MM.1S (cell line): Measurements from ENCODE around the gene RAMACL.

Source experiments
- DNase-seq: peaks from one replicate; pipeline ENCODE4 v3.0.0-alpha.2; 2015
- H2AFZ ChIP-seq: fragments of 300-600 bp; sonication (generic); 2 replicates; pipeline ENCODE4 v1.6.0; 2016; ENCODE audit warnings: antibody characterized with exemption, low read length
- H3F3A ChIP-seq: fragments of 300-600 bp; sonication (generic); 2 replicates; pipeline ENCODE4 v1.6.1; 2016; ENCODE audit warnings: mild to moderate bottlenecking, antibody characterized with exemption, low read length, moderate library complexity, mixed read lengths; ENCODE audit not compliant: insufficient read depth
- H3K27ac ChIP-seq: fragments of 300-600 bp; sonication (generic); 2 replicates; pipeline ENCODE4 v1.5.1; 2016; ENCODE audit warnings: mild to moderate bottlenecking, low read length
- H3K27me3 ChIP-seq: fragments of 300-600 bp; sonication (generic); replicated peaks from 2 replicates; pipeline ENCODE4 v1.6.0; 2016; ENCODE audit warnings: low read length; ENCODE audit not compliant: insufficient read depth
- H3K36me3 ChIP-seq: fragments of 300-600 bp; sonication (generic); replicated peaks from 2 replicates; pipeline ENCODE4 v1.6.1; 2016; ENCODE audit warnings: mild to moderate bottlenecking, low read length, mixed read lengths; ENCODE audit not compliant: insufficient read depth
- H3K4me1 ChIP-seq: fragments of 300-600 bp; sonication (generic); 2 replicates; pipeline ENCODE4 v1.6.1; 2016; ENCODE audit warnings: low read length, mixed read lengths
- H3K4me2 ChIP-seq: fragments of 300-600 bp; sonication (generic); 2 replicates; pipeline ENCODE4 v1.6.0; 2016; ENCODE audit warnings: low read depth, low read length
- H3K4me3 ChIP-seq: fragments of 300-600 bp; sonication (generic); 2 replicates; pipeline ENCODE4 v1.5.1; 2016; ENCODE audit warnings: low read length, mixed read lengths
- H3K79me2 ChIP-seq: fragments of 300-600 bp; sonication (generic); 2 replicates; pipeline ENCODE4 v1.6.1; 2016; ENCODE audit warnings: mixed run types, low read length, mixed read lengths
- H3K9ac ChIP-seq: fragments of 300-600 bp; sonication (generic); 2 replicates; pipeline ENCODE4 v1.6.1; 2016; ENCODE audit warnings: low read length, mixed read lengths
- H3K9me2 ChIP-seq: fragments of 300-600 bp; sonication (generic); replicated peaks from 2 replicates; pipeline ENCODE4 v1.6.1; 2016; ENCODE audit warnings: mild to moderate bottlenecking, low read length, mixed read lengths; ENCODE audit not compliant: insufficient read depth
- H3K9me3 ChIP-seq: fragments of 300-600 bp; sonication (generic); replicated peaks from 2 replicates; pipeline ENCODE4 v1.6.1; 2016; ENCODE audit warnings: mild to moderate bottlenecking, low read length, mixed read lengths; ENCODE audit not compliant: insufficient read depth
- H4K20me1 ChIP-seq: fragments of 300-600 bp; sonication (generic); 2 replicates; pipeline ENCODE4 v1.6.1; 2016; ENCODE audit warnings: mild to moderate bottlenecking, low read length, moderate library complexity, mixed read lengths; ENCODE audit not compliant: insufficient read depth
- EZH2 ChIP-seq: fragments of 300-600 bp; sonication (generic); optimal IDR thresholded peaks from 2 replicates; pipeline ENCODE3; 2017; ENCODE audit warnings: low read depth, mild to moderate bottlenecking, antibody characterized with exemption, low read length, mixed read lengths
- EZH2phosphoT487 ChIP-seq: fragments of 300-600 bp; sonication (generic); IDR thresholded peaks from 2 replicates; pipeline ENCODE4 v1.6.1; 2018; ENCODE audit warnings: antibody characterized with exemption, low read length
- TF ChIP-seq, protein P1 (sequence below): fragments of 300-600 bp; sonication (generic); IDR thresholded peaks from 2 replicates; pipeline ENCODE4 v1.5.1; 2016; ENCODE audit warnings: antibody characterized with exemption, low read length, mixed read lengths

RAMACL gene

DNA sequence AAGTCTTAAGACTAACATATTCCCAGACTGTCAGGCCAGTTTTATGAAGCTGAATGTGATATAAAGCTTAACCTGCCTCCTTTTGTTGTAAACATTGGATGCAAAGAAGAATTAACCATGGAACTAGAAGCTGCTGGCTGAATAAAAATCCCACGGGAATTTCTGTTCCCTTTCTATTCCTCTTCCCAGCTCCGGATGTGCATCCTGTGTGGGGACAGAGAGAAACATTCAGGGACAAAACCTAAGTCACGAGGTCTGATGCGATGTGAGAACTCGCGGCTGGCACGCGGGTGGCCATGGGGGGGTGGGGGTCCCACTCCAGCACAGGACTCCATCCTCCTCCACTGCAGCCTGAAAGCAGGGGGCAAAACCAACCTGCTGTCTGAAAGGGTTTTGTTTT, 32.2 kb downstream of the RAMACL start:
- no peak overlapping the region for H3K9ac ChIP-seq
- no peaks in the 10 kb centered on the region for H3F3A ChIP-seq
- no peaks in the 10 kb centered on the region for H3K27me3 ChIP-seq
- H3K27ac ChIP-seq, result no peak overlapping the region
- no peaks in the 10 kb centered on the region for H3K9me2 ChIP-seq
- no peaks in the 10 kb centered on the region for H3K36me3 ChIP-seq
- H2AFZ ChIP-seq, result no peak overlapping the region
- no peak overlapping the region for H3K4me3 ChIP-seq
- H3K79me2 ChIP-seq, result no peaks in the 10 kb centered on the region
- no peaks in the 10 kb centered on the region for H3K4me1 ChIP-seq
- H4K20me1 ChIP-seq, result no peaks in the 10 kb centered on the region
- no peak overlapping the region for H3K4me2 ChIP-seq
- no peak for DNase-seq
- H3K9me3 ChIP-seq, result no peaks in the 10 kb centered on the region
- no peak for TF ChIP-seq EZH2
- TF ChIP-seq, protein P1, sequence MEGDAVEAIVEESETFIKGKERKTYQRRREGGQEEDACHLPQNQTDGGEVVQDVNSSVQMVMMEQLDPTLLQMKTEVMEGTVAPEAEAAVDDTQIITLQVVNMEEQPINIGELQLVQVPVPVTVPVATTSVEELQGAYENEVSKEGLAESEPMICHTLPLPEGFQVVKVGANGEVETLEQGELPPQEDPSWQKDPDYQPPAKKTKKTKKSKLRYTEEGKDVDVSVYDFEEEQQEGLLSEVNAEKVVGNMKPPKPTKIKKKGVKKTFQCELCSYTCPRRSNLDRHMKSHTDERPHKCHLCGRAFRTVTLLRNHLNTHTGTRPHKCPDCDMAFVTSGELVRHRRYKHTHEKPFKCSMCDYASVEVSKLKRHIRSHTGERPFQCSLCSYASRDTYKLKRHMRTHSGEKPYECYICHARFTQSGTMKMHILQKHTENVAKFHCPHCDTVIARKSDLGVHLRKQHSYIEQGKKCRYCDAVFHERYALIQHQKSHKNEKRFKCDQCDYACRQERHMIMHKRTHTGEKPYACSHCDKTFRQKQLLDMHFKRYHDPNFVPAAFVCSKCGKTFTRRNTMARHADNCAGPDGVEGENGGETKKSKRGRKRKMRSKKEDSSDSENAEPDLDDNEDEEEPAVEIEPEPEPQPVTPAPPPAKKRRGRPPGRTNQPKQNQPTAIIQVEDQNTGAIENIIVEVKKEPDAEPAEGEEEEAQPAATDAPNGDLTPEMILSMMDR, result no peak
- no peak for TF ChIP-seq EZH2phosphoT487

DNA sequence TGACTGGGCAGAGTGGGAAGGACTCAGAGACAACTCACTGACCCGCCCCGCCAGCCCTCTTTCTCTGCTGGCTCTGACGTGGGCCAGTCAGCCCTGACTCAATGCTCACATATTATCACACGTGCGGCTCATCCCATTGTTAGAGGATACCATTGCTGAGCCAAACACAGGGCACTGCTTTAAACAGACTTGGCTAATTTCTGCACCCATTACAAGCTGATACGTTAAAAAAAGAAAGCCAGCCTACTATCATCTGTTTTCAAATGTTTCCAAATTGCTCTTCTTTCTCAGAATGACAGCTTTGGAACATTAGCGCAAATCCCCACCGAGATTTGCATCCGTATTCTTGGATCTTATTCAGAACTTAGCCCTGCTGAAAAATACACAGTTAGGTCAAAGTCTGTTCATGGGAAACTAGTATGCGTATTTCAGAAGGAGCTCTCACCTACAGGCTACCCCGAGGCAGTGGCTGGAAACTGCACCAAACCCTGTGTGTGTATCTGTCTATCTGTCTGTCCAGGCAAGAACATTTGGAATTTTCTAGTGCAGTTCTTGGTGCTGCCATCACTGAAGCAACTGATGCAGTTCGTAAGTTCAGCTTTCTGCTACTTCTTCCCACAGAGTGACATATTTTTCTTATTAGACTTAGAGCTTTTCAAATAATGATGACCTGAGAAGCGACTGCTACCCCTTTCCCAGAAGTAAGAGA, 32.8 kb downstream of the RAMACL start:
- Histone ChIP-seq H3K27me3 (no peaks in the 10 kb centered on the region), H3K36me3 (no peaks in the 10 kb centered on the region), H3K9me3 (no peaks in the 10 kb centered on the region), H3K4me3 (no peak overlapping the region), H3K27ac (no peak overlapping the region), H2AFZ (no peak overlapping the region), H3K9me2 (no peaks in the 10 kb centered on the region), H3F3A (no peaks in the 10 kb centered on the region), H3K4me2 (no peak overlapping the region), H4K20me1 (no peaks in the 10 kb centered on the region), H3K79me2 (no peaks in the 10 kb centered on the region), H3K9ac (no peak overlapping the region), H3K4me1 (no peaks in the 10 kb centered on the region)
- TF ChIP-seq, protein P1, result no peak
- TF ChIP-seq EZH2phosphoT487, result no peak
- no peak for TF ChIP-seq EZH2
- no peak for DNase-seq

DNA sequence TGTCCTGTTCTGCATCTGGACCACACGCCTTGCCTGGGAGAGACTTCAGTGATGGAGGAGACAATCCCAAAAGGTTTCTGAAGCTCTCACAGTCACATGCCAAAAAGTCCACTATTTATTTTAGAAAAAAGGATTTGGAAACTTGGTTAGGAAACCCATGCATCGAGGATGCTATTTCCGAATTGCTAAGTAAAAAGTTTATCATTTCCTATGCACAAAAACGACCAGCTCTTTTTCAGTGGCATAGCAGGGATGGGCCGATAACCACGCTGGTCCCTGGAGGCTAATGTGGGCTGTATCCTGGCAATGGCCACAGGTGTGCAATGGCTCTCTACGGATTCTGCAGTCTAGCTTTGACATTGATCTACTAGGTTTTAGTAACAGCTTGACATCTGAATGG, 33.9 kb downstream of the RAMACL start:
- no peak for DNase-seq
- no peak overlapping the region for H3K4me2 ChIP-seq
- no peak overlapping the region for H3K9ac ChIP-seq
- no peaks in the 10 kb centered on the region for H4K20me1 ChIP-seq
- H3K27me3 ChIP-seq, result no peaks in the 10 kb centered on the region
- no peak overlapping the region for H3K27ac ChIP-seq
- H3K4me1 ChIP-seq, result no peaks in the 10 kb centered on the region
- H3K4me3 ChIP-seq, result no peak overlapping the region
- no peaks in the 10 kb centered on the region for H3F3A ChIP-seq
- no peaks in the 10 kb centered on the region for H3K9me3 ChIP-seq
- no peaks in the 10 kb centered on the region for H3K36me3 ChIP-seq
- H2AFZ ChIP-seq, result no peak overlapping the region
- H3K9me2 ChIP-seq, result no peaks in the 10 kb centered on the region
- TF ChIP-seq EZH2phosphoT487 (no peak), EZH2 (no peak)
- TF ChIP-seq, protein P1, result no peak
- no peaks in the 10 kb centered on the region for H3K79me2 ChIP-seq
